Caco-2 (cell line): Measurements from ENCODE around the gene UFM1. TPM values are rescaled to one million over a fixed set of nuclear protein-coding genes. Genes with fewer than 3 reads are reported as not detected.

ENCODE experiments used
- Bru-seq: library from RNA; stranded (reverse); fragments of 400-500 nt; gene quantifications from one replicate; lab custom pipeline; 2021; lab: Mats Ljungman, UMichigan
- BruChase-seq, 2 experiments: library from RNA; stranded (reverse); fragments of 400-500 nt; gene quantifications; one replicate each; lab custom pipeline; 2021; lab: Mats Ljungman, UMichigan
- BruUV-seq: library from RNA; stranded (reverse); fragments of 400-500 nt; replicated peaks from 2 replicates; lab custom pipeline; 2021; lab: Mats Ljungman, UMichigan
- CTCF ChIA-PET: fragments of 300-600 bp; sonication (Branson Sonifier 250); formaldehyde crosslinking; loops from one replicate; lab custom pipeline; 2022; ENCODE audit warnings: antibody characterized with exemption; lab: Charles Lee
- POLR2A ChIA-PET: fragments of 300-600 bp; sonication (Branson Sonifier 250); formaldehyde crosslinking; loops from one replicate; lab custom pipeline; 2022; ENCODE audit warnings: antibody characterized with exemption; lab: Charles Lee
- DNase-seq, 2 experiments: peaks; one replicate each; pipeline versions ENCODE4 v3.0.0 to v3.0.0-alpha.2; 2020 to 2022
- H3K27me3 ChIP-seq: replicated peaks from 2 replicates; pipeline ENCODE4 v1.6.0; 2011; ENCODE audit warnings: low read length; ENCODE audit not compliant: control insufficient read depth, insufficient read depth
- H3K36me3 ChIP-seq: 2 replicates; pipeline ENCODE4 v1.5.1; 2011; ENCODE audit warnings: low read length; ENCODE audit not compliant: control insufficient read depth, insufficient read depth
- H3K4me1 ChIP-seq: fragments of 250-450 bp; sonication (Bioruptor Pico); 2 replicates; pipeline ENCODE4 v1.5.1; 2020; ENCODE audit warnings: mild to moderate bottlenecking
- H3K4me3 ChIP-seq: 2 replicates; pipeline ENCODE4 v1.5.1; 2011; ENCODE audit warnings: low read depth, mild to moderate bottlenecking, control low read depth, low read length
- H3K9me3 ChIP-seq: fragments of 250-450 bp; sonication (Bioruptor Pico); 2 replicates; pipeline ENCODE4 v1.5.1; 2020; ENCODE audit warnings: mild to moderate bottlenecking, moderate library complexity
- H3K27ac Mint-ChIP-seq: one replicate; pipeline ENCODE4 v1.8.0; 2022; ENCODE audit warnings: mixed read lengths; ENCODE audit not compliant: unreplicated experiment
- H3K27me3 Mint-ChIP-seq: one replicate; pipeline ENCODE4 v1.8.0; 2022; ENCODE audit warnings: mixed read lengths; ENCODE audit not compliant: insufficient read depth, unreplicated experiment
- H3K36me3 Mint-ChIP-seq: one replicate; pipeline ENCODE4 v1.8.0; 2022; ENCODE audit warnings: mild to moderate bottlenecking, mixed read lengths; ENCODE audit not compliant: insufficient read depth, unreplicated experiment
- H3K4me1 Mint-ChIP-seq: one replicate; pipeline ENCODE4 v1.8.0; 2022; ENCODE audit warnings: low read depth, mixed read lengths; ENCODE audit not compliant: unreplicated experiment
- H3K4me3 Mint-ChIP-seq: one replicate; pipeline ENCODE4 v1.8.0; 2022; ENCODE audit warnings: mild to moderate bottlenecking, moderate library complexity, mixed read lengths; ENCODE audit not compliant: unreplicated experiment
- H3K9me3 Mint-ChIP-seq: one replicate; pipeline ENCODE4 v1.8.0; 2022; ENCODE audit warnings: mixed read lengths; ENCODE audit not compliant: unreplicated experiment
- intact Hi-C: fragments of 100-400 bp; cut with micrococcal nuclease; formaldehyde crosslinking; loops from one replicate; pipeline ENCODE4 v1.10.0; 2022; ENCODE audit not compliant: unreplicated experiment
- long read RNA-seq: library from polyadenylated mRNA; stranded (forward); transcript quantifications from one replicate; pipeline ENCODE4 v2.0.0, GENCODE V29; 2022
- total RNA-seq: library from RNA; stranded (reverse); gene quantifications from 2 replicates; pipeline ENCODE4 v1.2.3, GENCODE V29; 2022
- TF ChIP-seq, protein P1 (sequence below), 2 experiments: fragments of 200-600 bp in 1 of 2; IDR thresholded peaks; 1 replicate in 1 of 2; 2 replicates in 1 of 2; pipeline versions ENCODE4 v1.5.1 to v1.8.0; 2011 to 2022; ENCODE audit warnings: antibody characterized with exemption in 1 of 2, control low read depth in 1 of 2, inconsistent platforms in 1 of 2, low read depth in 1 of 2, low read length in 1 of 2, mild to moderate bottlenecking in 1 of 2, moderate library complexity in 1 of 2; ENCODE audit not compliant: insufficient read depth in 1 of 2, severe bottlenecking in 1 of 2, unreplicated experiment in 1 of 2

Gene UFM1
- 98.3 and 106 TPM in 2 replicates for total RNA-seq
- Bru-seq, nascent RNA: percentile 99 among the genes with signal in this experiment
- percentile 99 among the genes with signal in this experiment for BruChase-seq, experiment 1, labeled RNA remaining after a 2-hour chase
- BruChase-seq, experiment 2, labeled RNA remaining after a 6-hour chase: percentile 99 among the genes with signal in this experiment
- long read RNA-seq, transcript UFM1-205 (3 exons, 777 nt): minor isoform, 9 of 389 reads
- long read RNA-seq, transcript UFM1-201 (6 exons, 3,138 nt): major isoform, 264 of 389 reads
- long read RNA-seq, partial matches to known transcripts: 81 of 389 reads
- long read RNA-seq, other reads (novel, unspliced or antisense): 31 of 389 reads

DNA sequence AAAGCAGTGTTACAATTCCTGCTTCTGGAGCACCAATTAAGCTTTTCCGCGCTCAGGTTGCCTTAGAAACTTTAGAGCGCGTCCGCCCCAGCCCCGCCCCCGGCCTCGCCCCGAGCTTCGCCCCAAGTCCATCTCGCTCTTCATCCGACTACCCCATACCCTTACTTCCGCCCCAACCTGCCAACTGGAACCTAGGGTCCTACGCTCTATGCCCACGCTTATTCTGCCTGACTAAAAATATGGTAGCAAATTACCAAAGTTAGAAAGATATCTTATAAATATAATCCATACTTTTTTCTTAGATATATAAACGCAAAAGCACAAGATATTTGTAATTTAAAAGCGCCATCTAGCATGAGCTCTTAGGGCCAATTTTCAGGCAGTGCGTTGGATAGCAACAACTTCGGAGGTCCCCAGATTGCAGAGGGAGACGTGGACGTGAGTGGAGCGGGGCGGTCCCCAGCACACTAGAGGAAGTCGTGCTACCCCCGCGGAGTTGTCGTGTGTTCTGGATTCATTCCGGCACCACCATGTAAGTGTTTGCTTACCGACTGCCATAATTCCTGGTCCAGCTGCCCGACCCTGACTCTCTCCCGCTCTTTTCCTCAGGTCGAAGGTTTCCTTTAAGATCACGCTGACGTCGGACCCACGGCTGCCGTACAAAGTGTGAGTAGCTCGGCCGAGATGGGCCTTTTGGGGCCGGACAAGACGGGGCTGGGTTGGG, at the start of gene UFM1:
Gene UFM1, plus strand, starts transcription at position 462 of the 724 bp plus-strand sequence. Its CDS starts 69 bp downstream, at position 531.
- Histone ChIP-seq H3K4me3 (peak within 1 kb of the TSS; percentile 88), H3K9me3 (no peaks in the 10 kb centered on the region), H3K27me3 (no peaks in the 10 kb centered on the region), H3K4me1 (peaks cover 22% of the 10 kb centered on the region), H3K36me3 (0 out of 2 replicates have a peak, but pooled peaks cover 1% of the 10 kb centered on the region)
- BruUV-seq: no TSS peak
- intact Hi-C loops: loop anchor here (1.0 to 5.0 kb wide), 4 partner anchors 46 to 233 kb away; no protein-coding TSS in a partner anchor
- ChIA-PET POLR2A (interaction anchor here (0.5 to 1.6 kb wide), 5 partner anchors 11 to 337 kb away, joined by 3 to 8 read pairs (median 3); partner anchors contain the start of gene FREM2), CTCF (interaction anchor here (0.6 to 1.6 kb wide), 5 partner anchors 32 to 233 kb away, joined by 3 to 6 read pairs (median 3); no protein-coding TSS in a partner anchor)
- no peaks in the 10 kb centered on the region for H3K9me3 Mint-ChIP-seq
- DNase-seq: peak; percentile 91 to 95
- peak within 1 kb of the TSS; percentile 93 for H3K27ac Mint-ChIP-seq
- peaks cover 37% of the 10 kb centered on the region for H3K36me3 Mint-ChIP-seq
- peak within 1 kb of the TSS; percentile 89 for H3K4me3 Mint-ChIP-seq
- peaks cover 34% of the 10 kb centered on the region for H3K4me1 Mint-ChIP-seq
- H3K27me3 Mint-ChIP-seq: no peaks in the 10 kb centered on the region
- TF ChIP-seq, protein P1, sequence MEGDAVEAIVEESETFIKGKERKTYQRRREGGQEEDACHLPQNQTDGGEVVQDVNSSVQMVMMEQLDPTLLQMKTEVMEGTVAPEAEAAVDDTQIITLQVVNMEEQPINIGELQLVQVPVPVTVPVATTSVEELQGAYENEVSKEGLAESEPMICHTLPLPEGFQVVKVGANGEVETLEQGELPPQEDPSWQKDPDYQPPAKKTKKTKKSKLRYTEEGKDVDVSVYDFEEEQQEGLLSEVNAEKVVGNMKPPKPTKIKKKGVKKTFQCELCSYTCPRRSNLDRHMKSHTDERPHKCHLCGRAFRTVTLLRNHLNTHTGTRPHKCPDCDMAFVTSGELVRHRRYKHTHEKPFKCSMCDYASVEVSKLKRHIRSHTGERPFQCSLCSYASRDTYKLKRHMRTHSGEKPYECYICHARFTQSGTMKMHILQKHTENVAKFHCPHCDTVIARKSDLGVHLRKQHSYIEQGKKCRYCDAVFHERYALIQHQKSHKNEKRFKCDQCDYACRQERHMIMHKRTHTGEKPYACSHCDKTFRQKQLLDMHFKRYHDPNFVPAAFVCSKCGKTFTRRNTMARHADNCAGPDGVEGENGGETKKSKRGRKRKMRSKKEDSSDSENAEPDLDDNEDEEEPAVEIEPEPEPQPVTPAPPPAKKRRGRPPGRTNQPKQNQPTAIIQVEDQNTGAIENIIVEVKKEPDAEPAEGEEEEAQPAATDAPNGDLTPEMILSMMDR (IDR thresholded peaks at IDR 0.05; ENCODE audit: insufficient read depth in 1 of 2, low read depth in 1 of 2, low read length in 1 of 2, severe bottlenecking in 1 of 2, unreplicated experiment in 1 of 2): no peak

DNA sequence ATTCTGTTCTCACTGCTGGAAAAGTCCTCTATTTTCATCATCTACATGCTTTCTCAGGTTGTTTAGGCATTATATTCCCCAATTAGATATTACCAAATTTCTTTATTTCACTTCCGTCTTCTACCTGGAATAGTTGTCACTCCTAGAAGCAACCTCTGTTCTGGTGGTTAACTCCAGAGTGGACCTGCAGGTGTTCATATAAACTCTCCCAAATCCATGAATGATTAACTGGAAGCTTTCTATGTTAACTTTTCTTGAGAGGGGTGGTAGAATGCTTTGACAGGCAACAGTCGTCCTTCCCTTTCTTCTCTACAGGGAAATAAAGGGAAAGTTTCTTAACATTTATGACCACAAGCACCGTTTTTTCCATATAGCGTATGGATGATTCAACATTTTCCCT, 48.4 kb upstream of the UFM1 start:
- H3K9me3 Mint-ChIP-seq: peaks cover 11% of the 10 kb centered on the region
- no peaks in the 10 kb centered on the region for H3K36me3 ChIP-seq
- BruUV-seq: no TSS peak
- H3K4me3 Mint-ChIP-seq: no peak overlapping the region
- no peak for DNase-seq
- TF ChIP-seq, protein P1 (IDR thresholded peaks at IDR 0.05; ENCODE audit: insufficient read depth in 1 of 2, low read depth in 1 of 2, low read length in 1 of 2, severe bottlenecking in 1 of 2, unreplicated experiment in 1 of 2): no peak
- no peak overlapping the region for H3K4me3 ChIP-seq
- H3K27me3 ChIP-seq: no peaks in the 10 kb centered on the region
- H3K9me3 ChIP-seq: no peaks in the 10 kb centered on the region
- H3K4me1 ChIP-seq: no peaks in the 10 kb centered on the region
- H3K4me1 Mint-ChIP-seq: peaks cover 26% of the 10 kb centered on the region
- CTCF ChIA-PET: no interaction called here
- intact Hi-C loops: no loop called here
- H3K36me3 Mint-ChIP-seq: no peaks in the 10 kb centered on the region
- no peaks in the 10 kb centered on the region for H3K27me3 Mint-ChIP-seq
- no peak overlapping the region for H3K27ac Mint-ChIP-seq
- POLR2A ChIA-PET: no interaction called here

DNA sequence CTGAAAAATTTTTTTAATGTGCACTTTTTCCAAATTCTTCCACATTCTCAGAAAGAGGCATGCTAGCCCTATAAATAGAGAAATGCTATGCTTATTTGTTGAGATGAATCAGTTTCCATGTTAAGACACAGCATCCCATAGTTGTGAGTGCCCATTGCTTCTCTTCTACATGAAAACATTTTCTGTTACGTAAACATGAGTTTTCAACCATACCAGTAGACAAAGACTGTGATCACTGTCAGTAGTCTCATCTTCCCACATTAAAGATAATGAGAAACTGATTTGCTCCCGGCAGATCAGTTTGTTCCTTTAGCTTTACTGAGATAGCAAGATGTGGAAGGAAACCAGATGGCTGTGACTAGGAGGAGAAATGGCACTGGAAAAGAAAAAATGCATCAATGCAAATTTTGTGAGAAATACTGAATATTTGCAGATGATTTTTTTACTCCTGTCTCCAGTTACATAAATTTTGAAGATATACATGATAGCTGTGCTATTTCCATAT, 45.8 kb upstream of the UFM1 start:
- CTCF ChIA-PET: no interaction called here
- H3K36me3 ChIP-seq: no peaks in the 10 kb centered on the region
- DNase-seq: no peak
- H3K4me3 ChIP-seq: no peak overlapping the region
- H3K9me3 ChIP-seq: no peaks in the 10 kb centered on the region
- Mint-ChIP-seq H3K27me3 (no peaks in the 10 kb centered on the region), H3K9me3 (peaks cover 11% of the 10 kb centered on the region), H3K4me3 (no peak overlapping the region), H3K4me1 (peaks cover 26% of the 10 kb centered on the region), H3K27ac (no peak overlapping the region), H3K36me3 (no peaks in the 10 kb centered on the region)
- TF ChIP-seq, protein P1 (IDR thresholded peaks at IDR 0.05; ENCODE audit: insufficient read depth in 1 of 2, low read depth in 1 of 2, low read length in 1 of 2, severe bottlenecking in 1 of 2, unreplicated experiment in 1 of 2): no peak
- H3K4me1 ChIP-seq: peaks cover 6% of the 10 kb centered on the region
- POLR2A ChIA-PET: no interaction called here
- no peaks in the 10 kb centered on the region for H3K27me3 ChIP-seq
- BruUV-seq: no TSS peak
- intact Hi-C loops: no loop called here
